K562 (cell line): ENCODE data around the gene SUFU. TPM values are rescaled to one million over a fixed set of nuclear protein-coding genes. Genes with fewer than 3 reads are reported as not detected.

Experiments used
- ATAC-seq: fragments of 200-7000 bp; cut with Tn5 transposase; 3 replicates; pipeline ENCODE4 v1.9.1; 2020; ENCODE audit warnings: moderate library complexity
- BruUV-seq: library from RNA; stranded (reverse); fragments of 400-500 nt; replicated peaks from 2 replicates; lab custom pipeline; 2021; lab: Mats Ljungman, UMichigan
- CTCF ChIA-PET: fragments of 300-600 bp; formaldehyde crosslinking; extraction: SDS; loops from one replicate; lab custom pipeline; 2021; ENCODE audit warnings: low intra/inter-chr PET ratio; lab: Yijun Ruan, JAX
- POLR2A ChIA-PET: fragments of 300-600, 350-650 bp; sonication (Branson Sonifier 250); formaldehyde crosslinking; extraction: SDS; loops from one replicate; lab custom pipeline; 2021; ENCODE audit warnings: antibody characterized with exemption, inconsistent platforms; lab: Yijun Ruan, JAX
- DNase-seq, 4 experiments: peaks; one replicate each; pipeline versions ENCODE4 v3.0.0 to v3.0.0-alpha.2; 2011 to 2018; ENCODE audit warnings: low spot score in 3 of 4, mixed read lengths in 3 of 4; ENCODE audit errors: extremely low read depth in 1 of 4
- FAIRE-seq: peaks from 2 replicates; lab custom pipeline; 2011; peaks lifted over from hg19 to GRCh38; lab: Jason Lieb, UNC
- H2AFZ ChIP-seq: 2 replicates; pipeline ENCODE4 v1.6.0; 2011; ENCODE audit warnings: low read depth, low read length, control low read depth, inconsistent platforms
- H3K27ac ChIP-seq: fragments of 200-600 bp; 3 replicates; pipeline ENCODE4 v1.8.0; 2011; ENCODE audit warnings: low read depth, mild to moderate bottlenecking, control low read depth, inconsistent platforms, low read length, moderate library complexity, mixed read lengths; ENCODE audit errors: extremely low read depth
- H3K27me3 ChIP-seq, 2 experiments: fragments of 300-600 bp in 1 of 2; 2 replicates in 1 of 2; 3 replicates in 1 of 2; pipeline versions ENCODE4 v1.6.0 to v1.8.0; 2011; ENCODE audit warnings: inconsistent platforms in 2 of 2, low read length in 2 of 2, mild to moderate bottlenecking in 1 of 2, mixed read lengths in 1 of 2, moderate library complexity in 1 of 2; ENCODE audit not compliant: control insufficient read depth in 2 of 2, insufficient read depth in 2 of 2
- H3K36me3 ChIP-seq: fragments of 300-600 bp; 3 replicates; pipeline ENCODE4 v1.8.0; 2011; ENCODE audit warnings: mild to moderate bottlenecking, low read length, inconsistent platforms; ENCODE audit not compliant: control insufficient read depth, insufficient read depth
- H3K4me1 ChIP-seq, 2 experiments: fragments of 200-600 bp in 1 of 2; replicated peaks in 1 of 2; 2 replicates in 1 of 2; 3 replicates in 1 of 2; pipeline versions ENCODE4 v1.5.1 to v1.8.0; 2011; ENCODE audit warnings: inconsistent platforms in 2 of 2, low read length in 2 of 2, mild to moderate bottlenecking in 1 of 2, mixed read lengths in 1 of 2, moderate library complexity in 1 of 2; ENCODE audit not compliant: control insufficient read depth in 2 of 2, insufficient read depth in 2 of 2
- H3K4me2 ChIP-seq: 2 replicates; pipeline ENCODE4 v1.6.1; 2011; ENCODE audit warnings: low read length, control low read depth, inconsistent platforms, mixed read lengths; ENCODE audit not compliant: insufficient read depth
- H3K4me3 ChIP-seq: fragments of 200-600 bp; sonication (generic), shearing (Covaris generic); 2 replicates; pipeline ENCODE4 v1.5.1; 2016; ENCODE audit warnings: control low read depth, inconsistent platforms
- H3K79me2 ChIP-seq: fragments of 200-600 bp; 3 replicates; pipeline ENCODE4 v1.8.0; 2011; ENCODE audit warnings: low read length, inconsistent platforms; ENCODE audit not compliant: control insufficient read depth, insufficient read depth
- H3K9ac ChIP-seq, 2 experiments: 2 replicates each; pipeline versions ENCODE4 v1.6.0 to v1.6.1; 2011; ENCODE audit warnings: low read depth in 2 of 2, low read length in 2 of 2, control low read depth in 1 of 2, inconsistent platforms in 1 of 2, mild to moderate bottlenecking in 1 of 2, mixed read lengths in 1 of 2; ENCODE audit not compliant: insufficient read depth in 1 of 2
- H3K9me1 ChIP-seq: one replicate; pipeline ENCODE4 v1.6.0; 2011; ENCODE audit warnings: inconsistent platforms, mild to moderate bottlenecking, low read length, moderate library complexity; ENCODE audit not compliant: control insufficient read depth, insufficient read depth
- H3K9me3 ChIP-seq: replicated peaks from 2 replicates; pipeline ENCODE4 v1.5.1; 2011; ENCODE audit warnings: low read depth, low read length, inconsistent platforms; ENCODE audit not compliant: control insufficient read depth, insufficient read depth
- H4K20me1 ChIP-seq: replicated peaks from 2 replicates; pipeline ENCODE4 v1.6.1; 2011; ENCODE audit warnings: low read length, inconsistent platforms, mixed read lengths; ENCODE audit not compliant: control insufficient read depth, insufficient read depth
- CCNT2 ChIP-seq: IDR thresholded peaks from 2 replicates; pipeline ENCODE4 v1.6.1; 2011; ENCODE audit warnings: borderline replicate concordance, low read depth, mild to moderate bottlenecking, moderate library complexity, mixed read lengths, low read length; ENCODE audit not compliant: insufficient read length; ENCODE audit errors: extremely low read depth
- GTF2B ChIP-seq: IDR thresholded peaks from 2 replicates; pipeline ENCODE4 v1.6.1; 2011; ENCODE audit not compliant: insufficient read length; ENCODE audit errors: extremely low read depth
- HDGF ChIP-seq: fragments of 450-650 bp; IDR thresholded peaks from 2 replicates; pipeline ENCODE4 v1.6.1; 2016
- IFI16 ChIP-seq: fragments of 250-450 bp; sonication (Bioruptor Pico); IDR thresholded peaks from 2 replicates; pipeline ENCODE4 v2.1.2; 2022; ENCODE audit warnings: mild to moderate bottlenecking, inconsistent platforms
- KLF13 ChIP-seq: fragments of 450-650 bp; IDR thresholded peaks from 2 replicates; pipeline ENCODE4 v1.6.1; 2016; ENCODE audit warnings: missing genetic modification characterization, low read depth, mild to moderate bottlenecking, missing compliant biosample characterization, moderate library complexity, borderline replicate concordance
- MEF2A ChIP-seq: IDR thresholded peaks from 2 replicates; pipeline ENCODE4 v1.6.1; 2011; ENCODE audit warnings: low read depth, mild to moderate bottlenecking, low read length, moderate library complexity; ENCODE audit not compliant: control insufficient read depth
- MTA3 ChIP-seq: fragments of 450-650 bp; formaldehyde crosslinking; IDR thresholded peaks from 2 replicates; pipeline ENCODE4 v1.6.1; 2017; ENCODE audit warnings: mild to moderate bottlenecking, borderline replicate concordance
- NFIC ChIP-seq: fragments of 450-650 bp; IDR thresholded peaks from 2 replicates; pipeline ENCODE4 v1.6.1; 2017; ENCODE audit warnings: mild to moderate bottlenecking, inconsistent platforms
- PHB2 ChIP-seq: fragments of 450-650 bp; IDR thresholded peaks from 2 replicates; pipeline ENCODE4 v1.6.1; 2017; ENCODE audit warnings: low read depth
- RAD21 ChIP-seq, 2 experiments: fragments of 250-450 bp in 1 of 2; fragments of 450-650 bp in 1 of 2; sonication (Bioruptor Pico) in 1 of 2; formaldehyde crosslinking in 1 of 2; IDR thresholded peaks in 1 of 2; conservative IDR thresholded peaks in 1 of 2; 2 replicates each; pipeline versions ENCODE4 v1.4.0 to v1.8.0; 2020 to 2022; ENCODE audit warnings: mild to moderate bottlenecking in 2 of 2, moderate library complexity in 1 of 2
- RBM14 ChIP-seq: fragments of 200-400 bp; formaldehyde crosslinking; IDR thresholded peaks from 2 replicates; pipeline ENCODE4 v1.6.1; 2018; ENCODE audit warnings: low read depth, mild to moderate bottlenecking, low read length, moderate library complexity, borderline replicate concordance; ENCODE audit not compliant: insufficient read depth
- SIN3B ChIP-seq: fragments of 450-650 bp; IDR thresholded peaks from 2 replicates; pipeline ENCODE4 v1.6.1; 2017; ENCODE audit warnings: low read depth, mild to moderate bottlenecking, moderate library complexity
- TEAD1 ChIP-seq, 2 experiments: fragments of 450-650 bp in 1 of 2; sonication (generic) in 1 of 2; formaldehyde crosslinking; IDR thresholded peaks; 2 replicates each; pipeline versions ENCODE4 v1.4.0 to v1.8.0; 2020 to 2022; ENCODE audit warnings: mild to moderate bottlenecking in 2 of 2, missing genetic modification reagents in 1 of 2
- ZBTB17 ChIP-seq: fragments of 450-650 bp; formaldehyde crosslinking; IDR thresholded peaks from 2 replicates; pipeline ENCODE4 v1.4.0; 2020; ENCODE audit warnings: mild to moderate bottlenecking
- ZNF253 ChIP-seq: fragments of 250-450 bp; sonication (Bioruptor Pico); conservative IDR thresholded peaks from 2 replicates; pipeline ENCODE4 v1.6.1; 2021; ENCODE audit warnings: mild to moderate bottlenecking
- ZNF408 ChIP-seq: fragments of 250-450 bp; sonication (Bioruptor Pico); IDR thresholded peaks from 2 replicates; pipeline ENCODE4 v1.4.0; 2020; ENCODE audit warnings: low read depth, mild to moderate bottlenecking, moderate library complexity
- ZNF445 ChIP-seq: fragments of 250-450 bp; sonication (Bioruptor Pico); IDR thresholded peaks from 2 replicates; pipeline ENCODE4 v1.4.0; 2020; ENCODE audit warnings: low read depth, mild to moderate bottlenecking, moderate library complexity
- ZNF609 ChIP-seq: sonication (generic); formaldehyde crosslinking; IDR thresholded peaks from 2 replicates; pipeline ENCODE4 v1.8.1; 2023; ENCODE audit warnings: missing genetic modification reagents, mild to moderate bottlenecking, borderline replicate concordance
- WGBS: fragments of 100-300 bp; shearing (Covaris generic); methylation state at CpG from one replicate; pipeline ENCODE4 v1.1.6; 2016; ENCODE audit warnings: low coverage, mixed read lengths; ENCODE audit not compliant: insufficient coverage; ENCODE audit errors: missing lambda C conversion rate; 5-methylcytosine and 5-hydroxymethylcytosine counted together
- in situ Hi-C: fragments of 300-500 bp; cut with MboI; formaldehyde crosslinking; loops from 4 replicates; pipeline ENCODE4 v1.15.0; 2018; ENCODE audit warnings: inconsistent platforms, mixed read lengths
- intact Hi-C: fragments of 100-400 bp; cut with micrococcal nuclease; formaldehyde crosslinking; loops from 2 replicates; pipeline ENCODE4 v1.14.2; 2022
- polyA plus RNA-seq, 8 experiments: library from polyadenylated mRNA; depleted of rRNA in 4 of 8; stranded (reverse) in 5 of 8; unstranded in 3 of 8; fragments of >200 nt; fragmentation: Nextera tagmentation in 2 of 8; fragmentation: Illumina TruSeq in 1 of 8; extraction: Ambion mirVana in 2 of 8; extraction: Trizol in 1 of 8; gene quantifications; 2 replicates each; pipeline versions ENCODE4 v1.2.1 to v1.2.3, GENCODE V29; 2011 to 2014; ENCODE audit warnings: inconsistent platforms in 1 of 8, missing spikeins in 1 of 8
- total RNA-seq, 7 experiments: library from RNA; depleted of rRNA in 6 of 7; stranded (reverse); fragments of >200 nt in 6 of 7; fragmentation: Illumina TruSeq in 2 of 7; extraction: Trizol in 2 of 7; gene quantifications; 2 replicates each; pipeline versions ENCODE4 v1.2.1 to v1.2.3, GENCODE V29; 2011 to 2021; ENCODE audit warnings: low replicate concordance in 1 of 7

Gene SUFU
- total and polyA plus RNA-seq, 9 of the 15 experiments (the other 6 are each of a cell fraction or from before 2014, with no cell fraction given), result 0.59 to 6.3 (median 0.82) TPM

GRCh38 chr10:102633848-102634247 is 130.1 kb downstream of the SUFU start (continued):
- TF ChIP-seq ZNF408 (CRISPR knock-in tag), result no peak
- no peak for TF ChIP-seq HDGF
- no peak for TF ChIP-seq RBM14
- no peak for TF ChIP-seq TEAD1 (CRISPR knock-in tag; IDR thresholded peaks at IDR 0.05)
- no peak for TF ChIP-seq ZBTB17 (CRISPR knock-in tag)
- TF ChIP-seq MTA3, result no peak
- TF ChIP-seq CCNT2, result no peak
- no peak for TF ChIP-seq IFI16
- TF ChIP-seq GTF2B, result no peak

- Histone ChIP-seq H3K79me2 (no peaks in the 10 kb centered on the region), H3K9ac (no peak overlapping the region), H4K20me1 (no peaks in the 10 kb centered on the region), H3K27ac (no peak overlapping the region), H3K4me2 (no peak overlapping the region), H3K4me1 (peaks cover 0 to 7% of the 10 kb centered on the region in 2 experiments; a peak in 3 of 5 replicates), H3K36me3 (0 out of 3 replicates have a peak, but pooled peaks cover 3% of the 10 kb centered on the region), H3K9me3 (no peaks in the 10 kb centered on the region), H2AFZ (no peak overlapping the region), H3K27me3 (no peaks in the 10 kb centered on the region), H3K4me3 (no peak overlapping the region), H3K9me1 (no peaks in the 10 kb centered on the region)
- intact Hi-C loops, result no loop called here
- in situ Hi-C loops, result no loop called here
- FAIRE-seq (no peak), ATAC-seq (no peak), DNase-seq (no peak)
- POLR2A ChIA-PET, result interaction anchor here (0.6 to 1.1 kb wide), 2 partner anchors 11 to 12 kb away, joined by 3 to 4 read pairs; no protein-coding TSS in a partner anchor
- CTCF ChIA-PET, result no interaction called here
- BruUV-seq, result no TSS peak
- WGBS, result no CpG with 5 or more reads among the region's 4 CpGs
- TF ChIP-seq SIN3B (no peak), RAD21 (CRISPR knock-in tag; conservative IDR thresholded peaks at IDR 0.05 in 1 of 2, IDR thresholded peaks at IDR 0.05 in 1 of 2) (no peak), ZNF609 (CRISPR knock-in tag) (no peak), PHB2 (no peak), MEF2A (no peak), ZNF253 (no peak), ZNF445 (CRISPR knock-in tag) (no peak), KLF13 (tag) (no peak), NFIC (no peak)
Measured at GRCh38 chr10:102634686-102635085, 130.9 kb downstream of the SUFU start.
